ENCODE data around the gene TEX14.
A peak's percentile ranks its signal among the peaks of the same experiment; 100 is the strongest.
"Not testable (repeated sequence)": the region's sequence is repeated elsewhere in the genome, so short reads cannot be mapped to it uniquely, and the experiment has no call there.

The TEX14 gene

GRCh38 chr17:58679263-58680037, 12.4 kb downstream of the TEX14 start:
- H3K9me3 Mint-ChIP-seq: no peaks in the 10 kb centered on the region
- no peaks in the 10 kb centered on the region for H3K4me1 Mint-ChIP-seq (ENCODE audit: low read depth)
- no peaks in the 10 kb centered on the region for H3K36me3 Mint-ChIP-seq (ENCODE audit: low read depth)
- H3K4me3 Mint-ChIP-seq: no peak overlapping the region
- DNase-seq (ENCODE audit: low spot score): no peak
- peak overlapping the region; percentile 31 for H3K27ac Mint-ChIP-seq
- peaks cover 7% of the 10 kb centered on the region for H3K27me3 Mint-ChIP-seq (ENCODE audit: low read depth)

- not testable (repeated sequence) for DNase-seq (ENCODE audit: low spot score); H3K27me3 Mint-ChIP-seq (ENCODE audit: low read depth); H3K9me3 Mint-ChIP-seq; H3K4me3 Mint-ChIP-seq; H3K27ac Mint-ChIP-seq; H3K4me1 Mint-ChIP-seq (ENCODE audit: low read depth); H3K36me3 Mint-ChIP-seq (ENCODE audit: low read depth)
Measured at GRCh38 chr17:58678287-58678686, 13.6 kb downstream of the TEX14 start.

- no peaks in the 10 kb centered on the region for H3K4me1 Mint-ChIP-seq (ENCODE audit: low read depth)
- no peak for DNase-seq (ENCODE audit: low spot score)
- H3K4me3 Mint-ChIP-seq: no peak overlapping the region
- H3K9me3 Mint-ChIP-seq: no peaks in the 10 kb centered on the region
- no peak overlapping the region for H3K27ac Mint-ChIP-seq
- H3K27me3 Mint-ChIP-seq (ENCODE audit: low read depth): peaks cover 7% of the 10 kb centered on the region
- H3K36me3 Mint-ChIP-seq (ENCODE audit: low read depth): no peaks in the 10 kb centered on the region
Measured at GRCh38 chr17:58677194-58677880, 14.5 kb downstream of the TEX14 start.

GRCh38 chr17:58671969-58672368, 19.9 kb downstream of the TEX14 start:
- Mint-ChIP-seq H3K36me3 (ENCODE audit: low read depth) (no peaks in the 10 kb centered on the region), H3K4me3 (no peak overlapping the region), H3K9me3 (no peaks in the 10 kb centered on the region), H3K27ac (no peak overlapping the region), H3K27me3 (ENCODE audit: low read depth) (peaks cover 15% of the 10 kb centered on the region), H3K4me1 (ENCODE audit: low read depth) (peaks cover 2% of the 10 kb centered on the region)
- no peak for DNase-seq (ENCODE audit: low spot score)

- Mint-ChIP-seq H3K27ac (no peak overlapping the region), H3K4me1 (ENCODE audit: low read depth) (peaks cover 8% of the 10 kb centered on the region), H3K36me3 (ENCODE audit: low read depth) (no peaks in the 10 kb centered on the region), H3K27me3 (ENCODE audit: low read depth) (peaks cover 15% of the 10 kb centered on the region), H3K9me3 (no peaks in the 10 kb centered on the region), H3K4me3 (no peak overlapping the region)
- DNase-seq (ENCODE audit: low spot score): no peak
Measured at GRCh38 chr17:58669853-58670252, 22.0 kb downstream of the TEX14 start.

GRCh38 chr17:58668598-58668935, 23.3 kb downstream of the TEX14 start:
- Mint-ChIP-seq H3K4me1 (ENCODE audit: low read depth) (peaks cover 8% of the 10 kb centered on the region), H3K27me3 (ENCODE audit: low read depth) (peaks cover 15% of the 10 kb centered on the region), H3K36me3 (ENCODE audit: low read depth) (no peaks in the 10 kb centered on the region), H3K4me3 (no peak overlapping the region), H3K27ac (no peak overlapping the region), H3K9me3 (no peaks in the 10 kb centered on the region)
- no peak for DNase-seq (ENCODE audit: low spot score)

GRCh38 chr17:58667934-58668597, 23.8 kb downstream of the TEX14 start:
- no peaks in the 10 kb centered on the region for H3K9me3 Mint-ChIP-seq
- no peaks in the 10 kb centered on the region for H3K36me3 Mint-ChIP-seq (ENCODE audit: low read depth)

GRCh38 chr17:58666858-58667267, 25.0 kb downstream of the TEX14 start:
- Mint-ChIP-seq H3K27ac (no peak overlapping the region), H3K4me3 (peak overlapping the region; percentile 48), H3K27me3 (ENCODE audit: low read depth) (peaks cover 15% of the 10 kb centered on the region), H3K36me3 (ENCODE audit: low read depth) (no peaks in the 10 kb centered on the region), H3K9me3 (no peaks in the 10 kb centered on the region), H3K4me1 (ENCODE audit: low read depth) (peaks cover 8% of the 10 kb centered on the region)
- peak; percentile 13 for DNase-seq (ENCODE audit: low spot score)

More at GRCh38 chr17:58667934-58668597, 23.8 kb downstream of the TEX14 start:
- DNase-seq (ENCODE audit: low spot score): no peak
- H3K27me3 Mint-ChIP-seq (ENCODE audit: low read depth): peaks cover 15% of the 10 kb centered on the region
- no peak overlapping the region for H3K27ac Mint-ChIP-seq
- H3K4me1 Mint-ChIP-seq (ENCODE audit: low read depth): peaks cover 8% of the 10 kb centered on the region
- H3K4me3 Mint-ChIP-seq: no peak overlapping the region

GRCh38 chr17:58665946-58666857, 25.6 kb downstream of the TEX14 start:
- H3K36me3 Mint-ChIP-seq (ENCODE audit: low read depth): no peaks in the 10 kb centered on the region
- no peak for DNase-seq (ENCODE audit: low spot score)
- no peaks in the 10 kb centered on the region for H3K9me3 Mint-ChIP-seq
- peak overlapping the region; percentile 48 for H3K4me3 Mint-ChIP-seq
- H3K4me1 Mint-ChIP-seq (ENCODE audit: low read depth): peaks cover 8% of the 10 kb centered on the region
- peaks cover 15% of the 10 kb centered on the region for H3K27me3 Mint-ChIP-seq (ENCODE audit: low read depth)
- H3K27ac Mint-ChIP-seq: no peak overlapping the region

GRCh38 chr17:58664302-58664701, 27.5 kb downstream of the TEX14 start:
- H3K9me3 Mint-ChIP-seq: no peaks in the 10 kb centered on the region
- H3K27ac Mint-ChIP-seq: no peak overlapping the region
- no peak overlapping the region for H3K4me3 Mint-ChIP-seq
- no peak for DNase-seq (ENCODE audit: low spot score)
- peaks cover 12% of the 10 kb centered on the region for H3K4me1 Mint-ChIP-seq (ENCODE audit: low read depth)
- no peaks in the 10 kb centered on the region for H3K36me3 Mint-ChIP-seq (ENCODE audit: low read depth)
- peaks cover 15% of the 10 kb centered on the region for H3K27me3 Mint-ChIP-seq (ENCODE audit: low read depth)

- Mint-ChIP-seq H3K27me3 (ENCODE audit: low read depth) (peaks cover 6% of the 10 kb centered on the region), H3K27ac (no peak overlapping the region), H3K9me3 (peaks cover 3% of the 10 kb centered on the region), H3K36me3 (ENCODE audit: low read depth) (no peaks in the 10 kb centered on the region), H3K4me1 (ENCODE audit: low read depth) (peaks cover 24% of the 10 kb centered on the region), H3K4me3 (no peak overlapping the region)
- DNase-seq (ENCODE audit: low spot score): no peak
Measured at GRCh38 chr17:58661499-58661898, 30.3 kb downstream of the TEX14 start.

- H3K4me3 Mint-ChIP-seq: peak overlapping the region; percentile 34
- no peak for DNase-seq (ENCODE audit: low spot score)
- H3K4me1 Mint-ChIP-seq (ENCODE audit: low read depth): peaks cover 22% of the 10 kb centered on the region
- peaks cover 6% of the 10 kb centered on the region for H3K27me3 Mint-ChIP-seq (ENCODE audit: low read depth)
- H3K36me3 Mint-ChIP-seq (ENCODE audit: low read depth): no peaks in the 10 kb centered on the region
- H3K27ac Mint-ChIP-seq: no peak overlapping the region
- peaks cover 3% of the 10 kb centered on the region for H3K9me3 Mint-ChIP-seq
Measured at GRCh38 chr17:58660621-58661020, 31.2 kb downstream of the TEX14 start.

- Mint-ChIP-seq H3K4me3 (peak overlapping the region; percentile 75), H3K27ac (peak overlapping the region; percentile 97), H3K4me1 (ENCODE audit: low read depth) (peaks cover 22% of the 10 kb centered on the region)
- H3K27me3 Mint-ChIP-seq (ENCODE audit: low read depth); DNase-seq (ENCODE audit: low spot score); H3K36me3 Mint-ChIP-seq (ENCODE audit: low read depth); H3K9me3 Mint-ChIP-seq: not testable (repeated sequence)
Measured at GRCh38 chr17:58659714-58660084, 32.1 kb downstream of the TEX14 start.
